ENCODE measurements around the gene VANGL1. TPM values are rescaled to one million over a fixed set of nuclear protein-coding genes. Genes with fewer than 3 reads are reported as not detected.

The VANGL1 gene
- total RNA-seq, 1 experiment from 2014 or later = 23.1 TPM

GRCh38 chr1:115705963-115706362 is 64.2 kb downstream of the VANGL1 start:
- peak overlapping the region; percentile 64 for H3K27ac ChIP-seq (ENCODE audit: low read length)
- H3K27me3 ChIP-seq (ENCODE audit: low read length) = no peaks in the 10 kb centered on the region
- H3K36me3 ChIP-seq (ENCODE audit: low read depth, low read length) = no peaks in the 10 kb centered on the region
- no peak overlapping the region for H3K9ac ChIP-seq (ENCODE audit: low read length)
- H3K4me3 ChIP-seq (ENCODE audit: low read length) = no peak overlapping the region
- intact Hi-C loops (cut with micrococcal nuclease) = loop anchor here (1.0 to 5.0 kb wide), 2 partner anchors 66 to 98 kb away; no protein-coding TSS in a partner anchor
- H4K20me1 ChIP-seq (ENCODE audit: low read length) = no peaks in the 10 kb centered on the region
- no peak for ATAC-seq
- no peak for TF ChIP-seq EZH2 (IDR thresholded peaks at IDR 0.05; ENCODE audit: low read length, unreplicated experiment)
- no peak for TF ChIP-seq CTCF (conservative IDR thresholded peaks at IDR 0.05; ENCODE audit: low read depth, low read length)
- no peak for TF ChIP-seq EZH2phosphoT487 (IDR thresholded peaks at IDR 0.05; ENCODE audit: borderline replicate concordance, low read length)
- H2AFZ ChIP-seq (ENCODE audit: low read length) = no peak overlapping the region
- no peaks in the 10 kb centered on the region for H3K9me3 ChIP-seq (ENCODE audit: low read length)
- ChIA-PET CTCF (interaction anchor here (0.5 to 2.7 kb wide), 13 partner anchors 7 to 589 kb away, joined by 3 to 57 read pairs (median 7); partner anchors contain the start of gene VANGL1), POLR2A (ENCODE audit: unreplicated experiment) (no interaction called here)
- H3K79me2 ChIP-seq (ENCODE audit: low read length) = no peaks in the 10 kb centered on the region
- DNase-seq = no peak
- H3F3A ChIP-seq (ENCODE audit: low read length, unreplicated experiment) = no peaks in the 10 kb centered on the region
- no TSS peak for BruUV-seq (replicated peaks)
- H3K4me2 ChIP-seq (ENCODE audit: low read length) = peak overlapping the region; percentile 59; the same call in 1 of the 2 replicates
- peaks cover 23% of the 10 kb centered on the region for H3K4me1 ChIP-seq (ENCODE audit: insufficient read depth, low read length)
- H3K9me2 ChIP-seq (replicated peaks; ENCODE audit: low read length) = no peaks in the 10 kb centered on the region

- Histone ChIP-seq H3K4me1 (ENCODE audit: insufficient read depth, low read length) (peaks cover 25% of the 10 kb centered on the region), H3K9me2 (replicated peaks; ENCODE audit: low read length) (no peaks in the 10 kb centered on the region), H3K79me2 (ENCODE audit: low read length) (no peaks in the 10 kb centered on the region), H3K36me3 (ENCODE audit: low read depth, low read length) (no peaks in the 10 kb centered on the region), H3K27ac (ENCODE audit: low read length) (no peak overlapping the region), H3K9ac (ENCODE audit: low read length) (no peak overlapping the region), H3K4me2 (ENCODE audit: low read length) (no peak overlapping the region), H2AFZ (ENCODE audit: low read length) (no peak overlapping the region), H3K9me3 (ENCODE audit: low read length) (no peaks in the 10 kb centered on the region), H4K20me1 (ENCODE audit: low read length) (no peaks in the 10 kb centered on the region), H3K4me3 (ENCODE audit: low read length) (no peak overlapping the region), H3F3A (ENCODE audit: low read length, unreplicated experiment) (no peaks in the 10 kb centered on the region), H3K27me3 (ENCODE audit: low read length) (no peaks in the 10 kb centered on the region)
- peak; percentile 34 for ATAC-seq
- no TSS peak for BruUV-seq (replicated peaks)
- DNase-seq = peak; percentile 71
- ChIA-PET POLR2A (ENCODE audit: unreplicated experiment) (interaction anchor here (0.6 kb wide), 2 partner anchors 33 to 36 kb away, joined by 4 to 5 read pairs; no protein-coding TSS in a partner anchor), CTCF (interaction anchor here (0.6 to 2.7 kb wide), 22 partner anchors 8 to 1422 kb away, joined by 3 to 57 read pairs (median 6); partner anchors contain the start of gene VANGL1)
- intact Hi-C loops (cut with micrococcal nuclease) = loop anchor here (1.0 to 5.0 kb wide), 2 partner anchors 65 to 99 kb away; no protein-coding TSS in a partner anchor
- TF ChIP-seq CTCF (conservative IDR thresholded peaks at IDR 0.05; ENCODE audit: low read depth, low read length) (peak; percentile 91), EZH2 (IDR thresholded peaks at IDR 0.05; ENCODE audit: low read length, unreplicated experiment) (no peak)
Observed at GRCh38 chr1:115706587-115707425, 65.0 kb downstream of the VANGL1 start.

All from PC-3 (cell line).